ENCODE data around the gene PLCB4.

The PLCB4 gene

DNA sequence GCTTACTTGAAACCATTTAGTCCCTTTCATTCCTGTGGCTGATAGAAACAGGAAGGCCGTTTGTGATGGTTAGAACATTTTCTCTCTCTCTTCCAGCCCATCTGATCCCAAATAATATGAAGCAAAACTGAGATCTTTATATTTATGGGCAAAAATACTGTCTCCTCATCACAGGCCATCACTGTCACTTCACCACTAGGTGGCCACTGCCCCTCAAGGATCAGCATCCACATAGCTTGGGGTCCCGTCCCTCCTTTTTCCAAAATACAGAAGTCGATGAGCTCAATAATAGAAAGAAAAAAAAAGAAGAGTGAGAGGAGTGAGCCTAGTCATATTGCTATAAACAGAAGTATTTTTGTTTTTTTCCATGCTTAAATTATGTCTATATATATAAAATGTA, 399.1 kb downstream of the PLCB4 start:
- Histone ChIP-seq H2BK15ac (ENCODE audit: low read length) (no peak overlapping the region), H2BK120ac (ENCODE audit: low read depth, low read length) (no peak overlapping the region), H2AFZ (ENCODE audit: low read length) (no peak overlapping the region), H3K9me3 (replicated peaks in 1 of 2; ENCODE audit: control insufficient read depth in 2 of 2, insufficient read depth in 1 of 2, low read depth in 1 of 2, low read length in 2 of 2) (no peaks in the 10 kb centered on the region), H3K14ac (ENCODE audit: low read length) (no peak overlapping the region), H3K9ac (ENCODE audit: low read depth, low read length, poor library complexity) (no peak overlapping the region), H3K18ac (ENCODE audit: low read length) (no peak overlapping the region), H4K8ac (ENCODE audit: low read depth, low read length) (no peak overlapping the region), H3K27ac (replicated peaks; ENCODE audit: low read length) (no peak overlapping the region), H3K4me2 (ENCODE audit: insufficient read depth, low read length, poor library complexity, severe bottlenecking) (no peak overlapping the region), H3K27me3 (ENCODE audit: control insufficient read depth in 3 of 3, insufficient read depth in 3 of 3, low read depth in 1 of 3, low read length in 3 of 3) (no peaks in the 10 kb centered on the region), H3K23ac (ENCODE audit: low read depth, low read length, poor library complexity) (no peak overlapping the region), H3K79me1 (ENCODE audit: low read depth, low read length) (no peaks in the 10 kb centered on the region), H3K36me3 (replicated peaks in 1 of 2; ENCODE audit: control insufficient read depth in 2 of 2, insufficient read depth in 2 of 2, low read length in 2 of 2) (no peaks in the 10 kb centered on the region), H3K4me1 (ENCODE audit: control insufficient read depth in 2 of 2, insufficient read depth in 1 of 2, low read depth in 1 of 2, low read length in 2 of 2) (no peaks in the 10 kb centered on the region), H2AK5ac (ENCODE audit: low read depth, low read length) (no peak overlapping the region), H2BK5ac (ENCODE audit: low read length) (no peak overlapping the region), H4K91ac (ENCODE audit: low read depth, low read length, poor library complexity) (no peak overlapping the region), H3K4ac (ENCODE audit: low read length) (no peak overlapping the region), H2BK12ac (ENCODE audit: low read length) (no peak overlapping the region), H3K4me3 (ENCODE audit: low read length in 2 of 2) (no peak overlapping the region)
- WGBS, 2 donors (ENCODE audit: extremely low coverage in 2 of 2, insufficient read length in 2 of 2, insufficient replicate concordance in 1 of 2) = no CpG with 5 or more reads among the region's 3 CpGs
- peak; percentile 11 for DNase-seq (ENCODE audit: low spot score)

DNA sequence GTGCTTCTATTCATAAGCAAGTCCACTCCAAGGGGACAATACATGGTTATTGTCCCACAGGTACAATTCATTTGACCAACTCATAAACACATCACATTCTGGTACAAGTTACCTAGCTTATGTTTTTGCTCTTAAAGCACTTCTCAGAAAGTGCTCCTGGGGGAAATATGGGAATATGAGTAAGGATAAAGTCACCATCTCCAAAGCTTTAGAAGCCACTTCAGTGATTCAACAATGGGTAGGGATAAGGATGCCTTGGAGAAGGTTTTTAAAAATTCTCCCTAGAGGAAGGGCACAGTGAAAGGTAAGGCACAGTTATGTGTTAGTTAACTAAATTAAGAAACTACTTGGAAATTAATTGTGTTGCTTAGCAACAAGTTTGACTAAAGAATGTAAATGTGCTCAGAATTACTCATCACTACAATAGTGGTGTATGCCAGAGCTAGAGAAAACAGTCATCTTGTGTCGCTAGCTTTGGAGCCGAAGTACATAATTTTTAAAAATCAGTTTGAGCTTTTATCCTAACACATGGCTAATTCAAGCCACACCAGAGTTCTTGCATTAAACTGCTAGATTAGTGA, 406.0 kb downstream of the PLCB4 start:
- Histone ChIP-seq H2BK15ac (ENCODE audit: low read length) (no peak overlapping the region), H2BK12ac (ENCODE audit: low read length) (no peak overlapping the region), H4K8ac (ENCODE audit: low read depth, low read length) (no peak overlapping the region)

GRCh38 chr20:9475456-9475855, 406.6 kb downstream of the PLCB4 start:
- H3K4me1 ChIP-seq (ENCODE audit: control insufficient read depth in 2 of 2, insufficient read depth in 1 of 2, low read depth in 1 of 2, low read length in 2 of 2) = peaks cover 0 to 3% of the 10 kb centered on the region in 2 donors
- no peaks in the 10 kb centered on the region for H3K36me3 ChIP-seq (replicated peaks in 1 of 2; ENCODE audit: control insufficient read depth in 2 of 2, insufficient read depth in 2 of 2, low read length in 2 of 2)

More for the DNA sequence above, 406.0 kb downstream of the PLCB4 start:
- Histone ChIP-seq H3K4me3 (ENCODE audit: low read length in 2 of 2) (no peak overlapping the region), H4K91ac (ENCODE audit: low read depth, low read length, poor library complexity) (no peak overlapping the region), H3K27ac (replicated peaks; ENCODE audit: low read length) (no peak overlapping the region), H3K4me1 (ENCODE audit: control insufficient read depth in 2 of 2, insufficient read depth in 1 of 2, low read depth in 1 of 2, low read length in 2 of 2) (peaks cover 0 to 3% of the 10 kb centered on the region in 2 donors), H2BK120ac (ENCODE audit: low read depth, low read length) (no peak overlapping the region), H3K9me3 (replicated peaks in 1 of 2; ENCODE audit: control insufficient read depth in 2 of 2, insufficient read depth in 1 of 2, low read depth in 1 of 2, low read length in 2 of 2) (no peaks in the 10 kb centered on the region), H3K4ac (ENCODE audit: low read length) (no peak overlapping the region), H3K14ac (ENCODE audit: low read length) (no peak overlapping the region), H3K18ac (ENCODE audit: low read length) (no peak overlapping the region), H3K4me2 (ENCODE audit: insufficient read depth, low read length, poor library complexity, severe bottlenecking) (no peak overlapping the region), H3K36me3 (replicated peaks in 1 of 2; ENCODE audit: control insufficient read depth in 2 of 2, insufficient read depth in 2 of 2, low read length in 2 of 2) (no peaks in the 10 kb centered on the region), H2BK5ac (ENCODE audit: low read length) (no peak overlapping the region), H3K79me1 (ENCODE audit: low read depth, low read length) (no peaks in the 10 kb centered on the region), H3K9ac (ENCODE audit: low read depth, low read length, poor library complexity) (no peak overlapping the region), H3K23ac (ENCODE audit: low read depth, low read length, poor library complexity) (no peak overlapping the region), H2AK5ac (ENCODE audit: low read depth, low read length) (no peak overlapping the region), H3K27me3 (ENCODE audit: control insufficient read depth in 3 of 3, insufficient read depth in 3 of 3, low read depth in 1 of 3, low read length in 3 of 3) (no peaks in the 10 kb centered on the region), H2AFZ (ENCODE audit: low read length) (no peak overlapping the region)
- DNase-seq (ENCODE audit: low spot score) = no peak
- no CpG with 5 or more reads among the region's 2 CpGs for WGBS, 2 donors (ENCODE audit: extremely low coverage in 2 of 2, insufficient read length in 2 of 2, insufficient replicate concordance in 1 of 2)

GRCh38 chr20:9476174-9476573, 407.3 kb downstream of the PLCB4 start:
- Histone ChIP-seq H2BK5ac (ENCODE audit: low read length) (no peak overlapping the region), H3K27me3 (ENCODE audit: control insufficient read depth in 3 of 3, insufficient read depth in 3 of 3, low read depth in 1 of 3, low read length in 3 of 3) (no peaks in the 10 kb centered on the region), H3K79me1 (ENCODE audit: low read depth, low read length) (no peaks in the 10 kb centered on the region), H3K4me1 (ENCODE audit: control insufficient read depth in 2 of 2, insufficient read depth in 1 of 2, low read depth in 1 of 2, low read length in 2 of 2) (peaks cover 0 to 3% of the 10 kb centered on the region in 2 donors), H2AK5ac (ENCODE audit: low read depth, low read length) (no peak overlapping the region), H3K4me2 (ENCODE audit: insufficient read depth, low read length, poor library complexity, severe bottlenecking) (no peak overlapping the region), H4K91ac (ENCODE audit: low read depth, low read length, poor library complexity) (no peak overlapping the region), H3K9me3 (replicated peaks in 1 of 2; ENCODE audit: control insufficient read depth in 2 of 2, insufficient read depth in 1 of 2, low read depth in 1 of 2, low read length in 2 of 2) (no peaks in the 10 kb centered on the region), H3K23ac (ENCODE audit: low read depth, low read length, poor library complexity) (no peak overlapping the region), H2BK120ac (ENCODE audit: low read depth, low read length) (no peak overlapping the region), H3K14ac (ENCODE audit: low read length) (no peak overlapping the region), H3K4me3 (ENCODE audit: low read length in 2 of 2) (no peak overlapping the region), H3K4ac (ENCODE audit: low read length) (no peak overlapping the region), H3K36me3 (replicated peaks in 1 of 2; ENCODE audit: control insufficient read depth in 2 of 2, insufficient read depth in 2 of 2, low read length in 2 of 2) (no peaks in the 10 kb centered on the region), H3K27ac (replicated peaks; ENCODE audit: low read length) (no peak overlapping the region), H2BK12ac (ENCODE audit: low read length) (no peak overlapping the region), H2BK15ac (ENCODE audit: low read length) (no peak overlapping the region), H3K9ac (ENCODE audit: low read depth, low read length, poor library complexity) (no peak overlapping the region), H2AFZ (ENCODE audit: low read length) (no peak overlapping the region), H4K8ac (ENCODE audit: low read depth, low read length) (no peak overlapping the region), H3K18ac (ENCODE audit: low read length) (no peak overlapping the region)
- no CpG with 5 or more reads among the region's 4 CpGs for WGBS, 2 donors (ENCODE audit: extremely low coverage in 2 of 2, insufficient read length in 2 of 2, insufficient replicate concordance in 1 of 2)
- DNase-seq (ENCODE audit: low spot score) = no peak

More at GRCh38 chr20:9475456-9475855, 406.6 kb downstream of the PLCB4 start:
- H3K27ac ChIP-seq (replicated peaks; ENCODE audit: low read length) = no peak overlapping the region
- H3K27me3 ChIP-seq (ENCODE audit: control insufficient read depth in 3 of 3, insufficient read depth in 3 of 3, low read depth in 1 of 3, low read length in 3 of 3) = no peaks in the 10 kb centered on the region
- no peak overlapping the region for H4K91ac ChIP-seq (ENCODE audit: low read depth, low read length, poor library complexity)
- H2AFZ ChIP-seq (ENCODE audit: low read length) = no peak overlapping the region
- no peak overlapping the region for H3K14ac ChIP-seq (ENCODE audit: low read length)
- H2BK12ac ChIP-seq (ENCODE audit: low read length) = no peak overlapping the region
- H2AK5ac ChIP-seq (ENCODE audit: low read depth, low read length) = no peak overlapping the region
- no peak overlapping the region for H2BK120ac ChIP-seq (ENCODE audit: low read depth, low read length)
- no peak overlapping the region for H3K9ac ChIP-seq (ENCODE audit: low read depth, low read length, poor library complexity)
- H4K8ac ChIP-seq (ENCODE audit: low read depth, low read length) = no peak overlapping the region
- no peak overlapping the region for H3K4ac ChIP-seq (ENCODE audit: low read length)
- no peak overlapping the region for H3K4me2 ChIP-seq (ENCODE audit: insufficient read depth, low read length, poor library complexity, severe bottlenecking)
- H2BK15ac ChIP-seq (ENCODE audit: low read length) = no peak overlapping the region
- no peak overlapping the region for H3K23ac ChIP-seq (ENCODE audit: low read depth, low read length, poor library complexity)
- no peak overlapping the region for H3K18ac ChIP-seq (ENCODE audit: low read length)
- H3K79me1 ChIP-seq (ENCODE audit: low read depth, low read length) = no peaks in the 10 kb centered on the region
- no peak for DNase-seq (ENCODE audit: low spot score)
- no peaks in the 10 kb centered on the region for H3K9me3 ChIP-seq (replicated peaks in 1 of 2; ENCODE audit: control insufficient read depth in 2 of 2, insufficient read depth in 1 of 2, low read depth in 1 of 2, low read length in 2 of 2)
- no peak overlapping the region for H2BK5ac ChIP-seq (ENCODE audit: low read length)
- H3K4me3 ChIP-seq (ENCODE audit: low read length in 2 of 2) = no peak overlapping the region
